HTERT RPE-1 (cell line): ENCODE measurements around the gene SCP2D1.

Source experiments
- in situ Hi-C: fragments of 300-500 bp; cut with MboI; formaldehyde crosslinking; loops from 4 replicates; pipeline ENCODE4 v1.14.3; 2020; ENCODE audit warnings: low sequenced_read_pairs

Gene SCP2D1

GRCh38 chr20:18811904-18812303, 1.7 kb upstream of the SCP2D1 start:
- in situ Hi-C loops = no loop called here

GRCh38 chr20:18815194-18815942, 1.8 kb downstream of the SCP2D1 start:
- in situ Hi-C loops = no loop called here

GRCh38 chr20:18822832-18823231, 9.2 kb downstream of the SCP2D1 start:
- in situ Hi-C loops = no loop called here

- in situ Hi-C loops = no loop called here
Observed at GRCh38 chr20:18831830-18832499, 18.4 kb downstream of the SCP2D1 start.

- in situ Hi-C loops = no loop called here
Observed at GRCh38 chr20:18832546-18833200, 19.1 kb downstream of the SCP2D1 start.

GRCh38 chr20:18835466-18836256, 22.1 kb downstream of the SCP2D1 start:
- in situ Hi-C loops = no loop called here

- in situ Hi-C loops = no loop called here
Observed at GRCh38 chr20:18837718-18838117, 24.1 kb downstream of the SCP2D1 start.

GRCh38 chr20:18839507-18840247, 26.1 kb downstream of the SCP2D1 start:
- in situ Hi-C loops = no loop called here

GRCh38 chr20:18840248-18840645, 26.7 kb downstream of the SCP2D1 start:
- in situ Hi-C loops = no loop called here

GRCh38 chr20:18845017-18845416, 31.4 kb downstream of the SCP2D1 start:
- in situ Hi-C loops = no loop called here

- in situ Hi-C loops = no loop called here
Observed at GRCh38 chr20:18847226-18847755, 33.7 kb downstream of the SCP2D1 start.

- in situ Hi-C loops = no loop called here
Observed at GRCh38 chr20:18849131-18849530, 35.5 kb downstream of the SCP2D1 start.

GRCh38 chr20:18851629-18852028, 38.0 kb downstream of the SCP2D1 start:
- in situ Hi-C loops = no loop called here

GRCh38 chr20:18852318-18852717, 38.7 kb downstream of the SCP2D1 start:
- in situ Hi-C loops = no loop called here

GRCh38 chr20:18853216-18853615, 39.6 kb downstream of the SCP2D1 start:
- in situ Hi-C loops = no loop called here

- in situ Hi-C loops = no loop called here
Observed at GRCh38 chr20:18853946-18854646, 40.5 kb downstream of the SCP2D1 start.

- in situ Hi-C loops = no loop called here
Observed at GRCh38 chr20:18855882-18856281, 42.3 kb downstream of the SCP2D1 start.

- in situ Hi-C loops = no loop called here
Observed at GRCh38 chr20:18856873-18857272, 43.3 kb downstream of the SCP2D1 start.

- in situ Hi-C loops = no loop called here
Observed at GRCh38 chr20:18857640-18858039, 44.1 kb downstream of the SCP2D1 start.

- in situ Hi-C loops = no loop called here
Observed at GRCh38 chr20:18858816-18859215, 45.2 kb downstream of the SCP2D1 start.
